GM23248 (cell line): ENCODE measurements around the gene LMNB1.

Experiments used
- EZH2 ChIP-seq: fragments of 200-600 bp; sonication (generic); IDR thresholded peaks from 2 replicates; pipeline ENCODE4 v1.6.1; 2018; ENCODE audit warnings: antibody characterized with exemption, mild to moderate bottlenecking; ENCODE audit not compliant: insufficient read depth, poor library complexity, severe bottlenecking
- EZH2phosphoT487 ChIP-seq: fragments of 200-600 bp; sonication (generic); IDR thresholded peaks from 2 replicates; pipeline ENCODE4 v1.6.1; 2018; ENCODE audit warnings: antibody characterized with exemption, moderate library complexity, mild to moderate bottlenecking, low read depth; ENCODE audit not compliant: insufficient read depth

- no peak for TF ChIP-seq EZH2
- no peak for TF ChIP-seq EZH2phosphoT487
These were observed 32.1 kb upstream of the LMNB1 start for GRCh38 chr5:126744836-126745235.
